LNCAP (cell line): ENCODE data around the gene EPAS1.

Experiments used
- TF ChIP-seq, protein P1 (sequence below): fragments of 450-650 bp; IDR thresholded peaks from 2 replicates; pipeline ENCODE4 v1.5.1; 2017; ENCODE audit warnings: mild to moderate bottlenecking

Gene EPAS1

DNA sequence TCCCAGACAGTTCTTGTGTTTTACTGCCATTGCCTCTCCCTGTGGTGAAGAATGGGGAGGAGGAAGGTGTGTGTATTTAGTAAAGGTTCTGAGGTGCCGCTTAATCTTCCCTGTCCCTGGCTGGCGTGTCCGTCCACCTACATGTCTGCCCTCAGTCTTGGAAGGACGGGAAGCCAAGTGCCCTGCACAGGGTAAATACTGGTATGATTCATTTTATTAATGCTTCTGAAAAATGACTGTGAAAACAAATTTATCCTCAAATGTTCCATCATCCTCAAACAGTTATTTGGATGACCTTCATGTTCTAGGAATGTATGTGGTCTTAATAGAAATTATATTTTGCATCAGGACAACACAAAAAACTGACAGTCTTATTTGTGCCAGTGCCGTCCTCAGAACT lies 6.6 kb downstream of the EPAS1 start:
- TF ChIP-seq, protein P1, sequence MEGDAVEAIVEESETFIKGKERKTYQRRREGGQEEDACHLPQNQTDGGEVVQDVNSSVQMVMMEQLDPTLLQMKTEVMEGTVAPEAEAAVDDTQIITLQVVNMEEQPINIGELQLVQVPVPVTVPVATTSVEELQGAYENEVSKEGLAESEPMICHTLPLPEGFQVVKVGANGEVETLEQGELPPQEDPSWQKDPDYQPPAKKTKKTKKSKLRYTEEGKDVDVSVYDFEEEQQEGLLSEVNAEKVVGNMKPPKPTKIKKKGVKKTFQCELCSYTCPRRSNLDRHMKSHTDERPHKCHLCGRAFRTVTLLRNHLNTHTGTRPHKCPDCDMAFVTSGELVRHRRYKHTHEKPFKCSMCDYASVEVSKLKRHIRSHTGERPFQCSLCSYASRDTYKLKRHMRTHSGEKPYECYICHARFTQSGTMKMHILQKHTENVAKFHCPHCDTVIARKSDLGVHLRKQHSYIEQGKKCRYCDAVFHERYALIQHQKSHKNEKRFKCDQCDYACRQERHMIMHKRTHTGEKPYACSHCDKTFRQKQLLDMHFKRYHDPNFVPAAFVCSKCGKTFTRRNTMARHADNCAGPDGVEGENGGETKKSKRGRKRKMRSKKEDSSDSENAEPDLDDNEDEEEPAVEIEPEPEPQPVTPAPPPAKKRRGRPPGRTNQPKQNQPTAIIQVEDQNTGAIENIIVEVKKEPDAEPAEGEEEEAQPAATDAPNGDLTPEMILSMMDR = no peak

DNA sequence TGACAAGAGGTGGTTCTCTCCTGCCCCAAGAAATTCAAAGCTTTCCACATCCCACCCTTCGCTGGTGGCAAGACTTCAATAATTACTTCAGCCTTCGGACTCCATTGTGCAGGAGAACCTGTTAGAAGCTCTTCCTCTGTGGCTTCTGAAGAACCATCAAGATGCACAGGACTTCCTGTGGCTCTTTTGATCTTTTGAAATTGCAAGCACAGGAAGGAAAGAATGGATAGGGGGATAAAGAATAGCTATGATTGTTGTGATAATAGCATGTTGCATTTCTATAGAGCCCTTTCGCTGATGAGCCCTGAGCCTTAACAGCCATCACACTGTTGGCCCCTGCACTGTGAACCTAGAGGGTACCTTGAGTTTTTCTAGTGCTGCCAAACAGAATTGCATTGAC lies 7.4 kb downstream of the EPAS1 start:
- TF ChIP-seq, protein P1 = no peak

DNA sequence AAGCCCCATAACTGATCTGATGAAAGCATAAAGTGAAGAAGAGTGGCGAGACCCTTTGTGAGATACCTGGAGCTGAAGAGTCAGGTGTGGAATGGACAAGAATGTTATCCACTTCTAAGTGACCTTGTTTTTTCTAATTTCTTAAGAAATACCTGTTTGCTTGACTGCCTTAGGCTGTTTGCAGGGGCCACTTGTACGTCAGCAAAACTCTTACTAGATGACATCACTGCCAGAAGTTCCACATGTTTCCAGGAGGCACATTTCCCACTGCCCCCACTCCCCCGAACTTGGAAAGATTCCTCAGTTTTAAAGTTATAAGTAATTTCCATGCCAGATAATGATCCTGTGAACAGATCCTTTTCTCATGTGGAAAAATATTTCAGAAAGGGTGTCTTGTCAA lies 8.0 kb downstream of the EPAS1 start:
- TF ChIP-seq, protein P1 = no peak

DNA sequence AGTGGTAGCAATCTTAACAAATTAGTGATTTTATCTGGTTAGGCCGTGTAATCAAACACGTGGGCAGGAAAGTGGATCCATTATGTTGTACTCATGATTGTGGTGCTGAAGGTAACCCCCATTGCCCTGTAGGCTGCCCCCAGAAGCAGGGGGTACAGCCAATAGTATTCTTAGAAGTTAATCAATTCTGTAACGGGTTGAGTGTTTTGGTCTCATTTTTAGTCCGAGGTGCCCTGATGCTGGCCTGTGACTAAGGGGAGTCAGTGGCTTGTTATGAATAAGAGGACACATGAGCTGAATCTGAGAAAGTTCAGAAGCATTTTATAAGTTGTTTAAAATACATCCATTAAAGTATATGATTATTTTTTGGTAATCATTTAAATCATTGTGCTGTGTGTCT lies 8.6 kb downstream of the EPAS1 start:
- TF ChIP-seq, protein P1 = no peak

DNA sequence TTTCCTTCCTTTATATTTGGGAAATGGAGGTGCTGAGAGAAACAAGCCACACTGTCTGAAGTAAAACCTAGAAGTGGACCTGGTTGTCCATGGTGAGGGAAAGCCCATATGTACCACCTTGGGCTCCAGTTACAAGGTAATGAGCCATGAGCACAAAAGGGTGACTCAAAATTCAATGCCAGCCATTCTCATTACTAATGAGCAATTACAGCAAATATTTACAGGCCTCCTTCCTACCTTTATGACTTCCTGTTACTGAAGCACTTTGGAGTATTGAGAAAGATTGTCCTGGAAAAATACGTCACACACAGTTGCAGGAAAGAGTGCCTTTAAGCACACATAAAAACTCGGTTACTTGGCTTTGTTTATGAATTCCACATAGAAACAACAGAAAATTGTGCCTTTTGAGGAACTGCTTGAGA lies 9.1 kb downstream of the EPAS1 start:
- TF ChIP-seq, protein P1 = no peak

DNA sequence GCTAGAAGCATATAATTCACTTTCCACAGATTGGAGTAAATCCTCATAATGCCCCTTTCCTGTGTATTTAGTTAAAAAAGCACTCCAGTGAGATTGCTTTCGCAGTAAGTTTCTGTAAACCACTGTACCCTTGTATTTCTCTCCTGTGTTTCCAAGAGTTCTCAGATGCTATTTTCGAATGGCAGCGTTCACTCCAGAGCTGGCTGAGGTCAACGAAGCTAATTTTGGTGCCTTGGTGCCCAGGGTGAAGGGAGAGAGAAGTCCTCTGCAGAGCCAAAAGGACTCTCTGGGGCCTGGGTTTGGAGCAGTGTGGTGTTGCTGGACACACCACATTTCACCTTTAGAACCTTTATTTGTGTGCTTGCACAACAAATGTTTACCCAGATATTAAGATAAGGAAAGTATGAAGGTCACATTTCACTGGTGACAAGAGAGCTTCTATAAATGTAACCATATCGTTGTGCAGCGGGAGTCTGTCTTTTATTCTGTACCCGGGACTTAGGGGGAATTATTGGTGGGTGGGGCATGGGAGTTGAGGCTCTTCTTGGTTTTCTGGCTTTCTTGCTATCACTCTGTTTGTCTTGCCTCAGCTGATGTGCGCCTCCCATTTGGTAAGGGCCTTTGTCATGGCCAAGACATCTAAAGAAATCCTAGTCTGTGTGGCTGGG lies 9.9 kb downstream of the EPAS1 start:
- TF ChIP-seq, protein P1 = no peak

DNA sequence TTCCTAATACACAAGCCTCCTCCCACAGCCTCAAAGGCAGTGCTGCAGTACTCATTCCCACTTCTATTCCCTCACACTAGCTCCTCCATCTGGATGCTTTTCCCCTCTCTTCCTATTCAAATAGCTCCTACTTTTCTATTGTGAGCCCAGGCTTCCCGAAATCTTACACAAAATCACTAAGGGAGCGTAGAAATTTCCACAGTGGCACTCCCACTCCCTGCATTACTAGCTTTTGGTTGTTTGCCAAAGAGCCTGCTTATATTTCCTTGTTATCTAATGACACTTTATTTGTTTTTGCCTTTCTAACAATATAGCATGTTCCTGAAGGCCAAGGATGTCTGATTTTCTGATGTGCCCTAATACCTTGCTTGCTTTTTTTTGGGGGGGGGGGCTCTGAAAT lies 10.9 kb downstream of the EPAS1 start:
- TF ChIP-seq, protein P1 = no peak

DNA sequence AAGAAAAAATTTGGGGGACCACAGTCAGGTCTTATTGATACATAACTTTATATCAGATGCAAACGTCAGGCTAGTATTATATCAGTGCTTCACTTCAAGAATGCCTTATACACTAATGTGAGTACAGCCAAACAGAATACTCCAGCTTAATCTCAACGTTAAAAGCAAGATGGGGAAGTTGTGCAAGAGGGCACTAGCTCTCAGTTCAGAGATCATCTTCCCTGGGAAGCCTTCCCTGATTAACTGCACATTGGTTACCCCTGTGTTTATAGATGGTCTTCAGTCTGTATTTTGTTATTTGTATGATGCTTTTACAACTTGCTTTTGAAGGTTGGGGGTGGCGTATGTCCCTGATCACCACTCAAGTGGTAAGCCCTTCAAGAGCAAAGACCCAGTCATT lies 11.4 kb downstream of the EPAS1 start:
- TF ChIP-seq, protein P1 = no peak
